Stimulated activated CD4-positive, alpha-beta T cell treated with anti-CD3 and anti-CD28 coated beads, Interleukin-15, amount 100 ng/mL, for 24 hours (primary cell): ENCODE results near the gene CDKN2B.
A peak's percentile ranks its signal among the peaks of the same experiment; 100 is the strongest.
"Not testable (repeated sequence)": the region's sequence is repeated elsewhere in the genome, so short reads cannot be mapped to it uniquely, and the experiment has no call there.

ENCODE experiments used
- DNase-seq: peaks from one replicate; pipeline ENCODE4 v3.0.0-alpha.2; 2020

CDKN2B gene

GRCh38 chr9:21968331-21969010, 40.6 kb downstream of the CDKN2B start:
- DNase-seq: no peak

DNA sequence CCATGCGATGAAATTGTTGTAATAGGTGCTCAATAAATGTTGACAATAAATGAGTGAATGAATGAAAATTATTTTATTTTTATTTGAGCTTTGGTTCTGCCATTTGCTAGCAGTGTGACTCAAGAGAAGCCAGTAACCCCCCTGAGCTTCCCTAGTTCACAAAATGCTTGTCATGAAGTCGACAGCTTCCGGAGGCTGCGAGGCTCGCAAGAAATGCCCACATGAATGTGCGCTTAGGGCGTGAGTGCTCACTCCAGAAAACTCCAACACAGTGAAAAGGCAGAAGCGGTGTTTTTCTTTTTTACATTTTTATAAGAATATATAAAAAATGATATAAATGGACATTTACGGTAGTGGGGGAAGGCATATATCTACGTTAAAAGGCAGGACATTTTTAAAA, 41.4 kb downstream of the CDKN2B start:
- DNase-seq: no peak

DNA sequence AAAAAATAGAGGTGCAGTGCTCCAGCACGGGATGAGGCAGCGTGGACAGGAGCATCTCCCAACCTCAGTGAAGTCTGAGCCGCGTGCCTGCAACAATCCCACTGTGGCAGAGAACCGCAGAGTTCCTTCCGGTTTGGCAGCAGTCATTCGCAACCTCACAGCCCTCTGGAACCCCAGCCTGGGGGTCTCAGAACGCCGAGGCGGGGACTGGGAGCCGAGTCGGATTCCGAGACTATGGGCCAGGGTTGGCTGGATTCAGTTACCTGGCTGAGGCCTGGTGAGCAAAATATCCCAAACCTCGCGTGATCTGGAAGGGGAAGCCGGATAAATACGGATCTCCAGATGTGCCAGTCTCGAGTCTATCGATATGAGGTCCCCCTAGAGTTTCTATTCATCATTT, 41.9 kb downstream of the CDKN2B start:
- DNase-seq: no peak

- no peak for DNase-seq
Measured at GRCh38 chr9:21966140-21966851, 42.8 kb downstream of the CDKN2B start.

DNA sequence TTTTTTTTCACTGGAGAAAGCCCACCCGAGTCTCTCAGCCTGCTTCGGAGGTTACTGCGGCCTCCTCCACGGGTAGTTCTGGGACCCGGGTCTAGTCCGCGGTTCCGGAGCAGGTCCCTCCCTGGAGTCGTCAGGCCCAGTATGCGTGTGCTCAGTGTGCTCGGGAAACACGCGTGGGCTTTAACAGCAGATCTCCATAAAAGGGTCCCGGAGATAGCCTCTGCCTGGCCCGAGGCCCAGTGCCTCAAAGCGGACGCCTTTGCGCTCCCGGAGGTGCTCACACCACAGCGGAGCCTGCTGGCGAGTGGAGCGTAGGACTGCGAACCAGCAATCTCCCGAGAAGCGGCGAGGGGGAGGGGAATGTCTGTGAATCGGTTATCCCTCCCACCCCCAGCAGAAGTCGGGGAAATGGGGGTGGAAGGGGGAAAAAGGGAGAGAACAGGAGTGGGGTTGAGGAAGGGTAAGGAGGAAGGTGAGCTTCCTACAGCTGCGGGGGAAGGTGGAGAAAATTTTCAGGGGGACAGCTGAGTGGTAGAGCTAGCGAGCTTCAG, 43.6 kb downstream of the CDKN2B start:
- DNase-seq: peak; percentile 67

DNA sequence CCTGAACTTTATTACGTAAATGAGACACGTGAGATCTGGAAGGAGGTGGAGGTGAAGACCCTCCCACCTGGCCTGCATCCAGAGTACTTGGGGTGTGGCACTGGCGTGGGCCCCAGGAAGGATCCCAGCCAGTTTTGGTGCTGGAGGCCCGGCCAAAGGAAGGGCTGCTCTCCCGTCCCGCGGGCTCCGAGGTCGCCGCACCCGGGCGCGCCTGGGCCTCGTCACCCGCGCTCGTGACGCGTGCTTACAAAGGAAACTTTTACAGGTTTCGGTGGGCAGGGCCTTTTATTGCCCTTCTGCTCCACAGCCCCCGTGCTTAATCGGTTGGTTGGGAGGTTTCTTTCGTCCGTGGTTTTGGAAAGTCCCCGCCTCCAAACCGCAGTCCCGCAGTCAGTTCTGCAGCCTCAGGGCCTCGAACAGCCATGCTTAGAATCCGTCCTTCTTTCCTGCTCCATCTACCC, 44.1 kb downstream of the CDKN2B start:
- DNase-seq: peak; percentile 74

DNA sequence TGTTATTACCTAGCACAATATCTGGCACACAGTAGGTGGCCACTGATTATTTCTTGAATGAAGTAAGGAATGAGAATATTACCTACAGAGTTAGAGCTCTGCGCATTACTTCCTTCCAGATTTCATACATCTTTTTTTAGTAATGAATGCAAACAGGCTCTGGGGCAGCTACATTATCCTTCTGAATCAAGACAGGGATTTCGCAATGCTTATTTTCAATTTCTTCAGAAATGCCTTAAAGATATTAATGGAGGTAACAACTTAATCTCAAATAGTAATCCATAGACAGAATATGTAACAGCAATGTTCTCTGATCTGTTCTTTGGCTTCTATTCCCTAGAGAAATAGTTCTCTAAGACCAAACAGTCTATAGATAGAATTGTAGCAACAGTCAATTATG, 47.5 kb downstream of the CDKN2B start:
- DNase-seq: no peak

DNA sequence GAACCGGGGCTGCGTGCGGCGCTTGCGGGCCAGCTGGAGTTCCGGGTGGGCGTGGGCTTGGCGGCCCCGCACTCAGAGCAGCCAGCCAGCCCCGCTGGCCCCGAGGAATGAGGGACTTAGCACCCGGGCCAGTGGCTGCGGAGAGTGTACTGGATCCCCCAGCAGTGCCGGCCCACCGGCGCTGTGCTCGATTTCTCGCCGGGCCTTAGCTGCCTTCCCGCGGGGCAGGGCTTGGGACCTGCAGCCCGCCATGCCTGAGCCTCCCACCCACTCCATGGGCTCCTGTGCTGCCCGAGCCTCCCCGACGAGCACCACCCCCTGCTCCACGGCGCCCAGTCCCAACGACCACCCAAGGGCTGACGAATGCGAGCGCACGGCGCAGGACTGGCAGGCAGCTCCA, 49.8 kb downstream of the CDKN2B start:
- not testable (repeated sequence) for DNase-seq

DNA sequence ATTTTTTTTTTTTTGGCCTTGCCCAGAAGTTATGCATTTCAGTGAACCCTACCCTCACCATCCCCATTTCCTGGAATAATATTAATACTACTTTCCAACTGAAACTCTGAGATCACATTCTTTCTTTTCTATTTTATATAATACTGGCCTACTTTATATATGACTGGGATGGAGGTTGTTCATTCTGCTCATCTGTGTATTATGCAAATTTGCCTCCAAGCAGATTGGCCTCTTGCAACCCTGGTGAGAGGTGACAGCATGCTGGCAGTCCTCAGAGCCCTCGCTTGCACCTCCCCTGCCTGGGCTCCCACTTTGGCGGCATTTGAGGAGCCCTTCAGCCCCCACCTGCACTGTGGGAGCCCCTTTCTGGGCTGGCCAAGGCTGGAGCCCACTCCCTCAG, 50.3 kb downstream of the CDKN2B start:
- DNase-seq: no peak
